KOPT-K1 (cell line): ENCODE measurements around the gene RCC2.

Experiments
- H3K27ac ChIP-seq: fragments of 200-600 bp; sonication (generic); 2 replicates; pipeline ENCODE4 v1.5.1; 2016; ENCODE audit warnings: antibody characterized with exemption, mild to moderate bottlenecking, low read depth, low read length; ENCODE audit not compliant: poor library complexity, severe bottlenecking
- H3K36me3 ChIP-seq: fragments of 200-600 bp; sonication (generic); 2 replicates; pipeline ENCODE4 v1.5.1; 2017; ENCODE audit warnings: antibody characterized with exemption, mild to moderate bottlenecking, low read length, moderate library complexity; ENCODE audit not compliant: insufficient read depth
- H3K9me3 ChIP-seq: fragments of 200-600 bp; sonication (generic); 2 replicates; pipeline ENCODE4 v1.5.1; 2017; ENCODE audit warnings: antibody characterized with exemption, low read length, mild to moderate bottlenecking; ENCODE audit not compliant: insufficient read depth, poor library complexity, severe bottlenecking

Gene RCC2

DNA sequence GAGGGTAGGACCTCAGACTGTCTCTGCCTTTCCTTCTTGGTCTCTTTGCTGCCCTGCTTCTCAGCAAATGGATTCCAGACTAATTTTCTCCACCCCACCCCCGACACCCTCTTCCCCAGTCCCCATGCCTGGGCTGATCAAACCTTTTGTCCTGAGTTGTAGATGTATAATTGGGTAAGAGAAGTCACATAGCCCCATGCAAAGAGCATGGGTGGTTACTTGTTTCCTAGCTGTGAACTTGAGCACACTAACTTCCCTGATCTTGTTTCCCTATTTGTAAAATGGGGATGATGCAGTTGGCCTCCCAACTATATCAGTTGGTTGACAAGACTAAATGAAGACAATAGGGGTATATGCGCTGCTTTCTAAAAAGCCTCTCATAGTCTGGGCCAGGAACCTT, 58.3 kb downstream of the RCC2 start:
- Histone ChIP-seq H3K9me3 (no peaks in the 10 kb centered on the region), H3K36me3 (no peaks in the 10 kb centered on the region), H3K27ac (no peak overlapping the region)

- H3K9me3 ChIP-seq = no peaks in the 10 kb centered on the region
- no peaks in the 10 kb centered on the region for H3K36me3 ChIP-seq
- H3K27ac ChIP-seq = no peak overlapping the region
Observed at GRCh38 chr1:17377325-17377953, 62.0 kb downstream of the RCC2 start.

- Histone ChIP-seq H3K36me3 (no peaks in the 10 kb centered on the region), H3K27ac (no peak overlapping the region), H3K9me3 (no peaks in the 10 kb centered on the region)
Observed at GRCh38 chr1:17375651-17376050, 63.8 kb downstream of the RCC2 start.

DNA sequence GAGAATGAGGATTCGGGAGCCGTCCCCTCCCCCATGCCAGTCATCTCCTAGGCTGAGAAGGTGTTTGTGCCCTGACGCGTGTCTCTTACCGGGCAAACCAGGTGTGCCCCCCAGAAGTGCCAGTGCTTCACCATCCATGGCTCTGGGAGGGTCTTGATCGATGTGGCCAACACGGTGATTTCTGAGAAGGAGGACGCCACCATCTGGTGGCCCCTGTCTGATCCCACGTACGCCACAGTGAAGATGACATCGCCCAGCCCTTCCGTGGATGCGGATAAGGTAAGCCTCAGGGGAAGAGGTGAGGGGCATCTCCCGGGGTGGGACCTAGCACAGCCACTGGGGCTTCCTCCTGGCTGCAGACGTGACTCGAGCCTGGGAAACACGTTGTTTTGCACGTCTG, 66.5 kb downstream of the RCC2 start:
- Histone ChIP-seq H3K9me3 (no peaks in the 10 kb centered on the region), H3K27ac (no peak overlapping the region), H3K36me3 (no peaks in the 10 kb centered on the region)

GRCh38 chr1:17371896-17372295, 67.6 kb downstream of the RCC2 start, which contains the start of gene PADI6:
Gene PADI6 (plus strand): TSS chr1:17372196. CDS start chr1:17372246, 50 bp downstream.
- no peaks in the 10 kb centered on the region for H3K36me3 ChIP-seq
- no peak within 1 kb of the TSS for H3K27ac ChIP-seq
- H3K9me3 ChIP-seq = no peaks in the 10 kb centered on the region

- no peak overlapping the region for H3K27ac ChIP-seq
- no peaks in the 10 kb centered on the region for H3K36me3 ChIP-seq
Observed at GRCh38 chr1:17370618-17371017, 68.9 kb downstream of the RCC2 start.

DNA sequence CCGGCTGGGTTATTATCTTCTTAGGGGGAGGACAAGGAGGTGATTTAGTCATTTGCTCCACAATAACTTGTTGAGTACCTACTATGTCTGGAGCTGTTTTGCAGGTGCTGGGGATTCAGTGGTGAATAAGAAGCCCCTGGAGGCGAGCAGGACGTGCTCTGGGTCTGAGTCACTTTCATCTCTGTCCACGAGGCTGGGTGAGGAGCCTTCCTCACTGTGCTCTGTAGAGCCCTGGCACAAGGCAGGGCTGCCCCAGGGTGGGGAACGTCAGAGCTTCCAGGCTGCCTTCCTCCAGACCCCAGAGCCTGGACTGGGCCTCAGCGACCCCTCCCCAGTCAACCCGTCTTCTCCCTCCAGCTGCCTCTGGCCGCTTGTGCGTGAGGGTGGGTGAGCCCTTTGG, 70.0 kb downstream of the RCC2 start:
- H3K36me3 ChIP-seq = no peaks in the 10 kb centered on the region
- no peak overlapping the region for H3K27ac ChIP-seq
- H3K9me3 ChIP-seq = peaks cover 3% of the 10 kb centered on the region

More at GRCh38 chr1:17370618-17371017, 68.9 kb downstream of the RCC2 start:
- no peaks in the 10 kb centered on the region for H3K9me3 ChIP-seq

- Histone ChIP-seq H3K9me3 (peaks cover 4% of the 10 kb centered on the region), H3K27ac (no peak overlapping the region), H3K36me3 (no peaks in the 10 kb centered on the region)
Observed at GRCh38 chr1:17365293-17365692, 74.2 kb downstream of the RCC2 start.

DNA sequence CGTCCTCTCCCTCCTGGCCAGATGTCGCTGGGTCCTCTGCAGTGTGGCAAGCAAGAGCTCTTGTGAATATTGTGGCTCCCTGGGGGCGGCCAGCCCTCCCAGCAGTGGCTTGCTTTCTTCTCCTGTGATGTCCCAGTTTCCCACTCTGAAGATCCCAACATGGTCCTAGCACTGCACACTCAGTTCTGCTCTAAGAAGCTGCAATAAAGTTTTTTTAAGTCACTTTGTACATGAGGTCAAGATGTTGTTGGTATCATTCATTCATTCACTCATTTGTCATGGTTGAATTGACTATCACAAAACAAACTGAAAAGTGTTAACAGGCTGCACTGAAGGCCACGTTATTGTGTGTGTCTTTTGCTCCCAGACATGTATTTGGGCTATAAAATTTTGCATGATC, 75.7 kb downstream of the RCC2 start:
- H3K27ac ChIP-seq = no peak overlapping the region

GRCh38 chr1:17363351-17363750, 76.1 kb downstream of the RCC2 start:
- peaks cover 4% of the 10 kb centered on the region for H3K9me3 ChIP-seq
- H3K27ac ChIP-seq = no peak overlapping the region

More for the DNA sequence above, 75.7 kb downstream of the RCC2 start:
- Histone ChIP-seq H3K9me3 (peaks cover 4% of the 10 kb centered on the region), H3K36me3 (no peaks in the 10 kb centered on the region)

GRCh38 chr1:17361687-17362086, 77.8 kb downstream of the RCC2 start:
- Histone ChIP-seq H3K27ac (no peak overlapping the region), H3K9me3 (peaks cover 4% of the 10 kb centered on the region), H3K36me3 (no peaks in the 10 kb centered on the region)

More at GRCh38 chr1:17363351-17363750, 76.1 kb downstream of the RCC2 start:
- H3K36me3 ChIP-seq = no peaks in the 10 kb centered on the region

DNA sequence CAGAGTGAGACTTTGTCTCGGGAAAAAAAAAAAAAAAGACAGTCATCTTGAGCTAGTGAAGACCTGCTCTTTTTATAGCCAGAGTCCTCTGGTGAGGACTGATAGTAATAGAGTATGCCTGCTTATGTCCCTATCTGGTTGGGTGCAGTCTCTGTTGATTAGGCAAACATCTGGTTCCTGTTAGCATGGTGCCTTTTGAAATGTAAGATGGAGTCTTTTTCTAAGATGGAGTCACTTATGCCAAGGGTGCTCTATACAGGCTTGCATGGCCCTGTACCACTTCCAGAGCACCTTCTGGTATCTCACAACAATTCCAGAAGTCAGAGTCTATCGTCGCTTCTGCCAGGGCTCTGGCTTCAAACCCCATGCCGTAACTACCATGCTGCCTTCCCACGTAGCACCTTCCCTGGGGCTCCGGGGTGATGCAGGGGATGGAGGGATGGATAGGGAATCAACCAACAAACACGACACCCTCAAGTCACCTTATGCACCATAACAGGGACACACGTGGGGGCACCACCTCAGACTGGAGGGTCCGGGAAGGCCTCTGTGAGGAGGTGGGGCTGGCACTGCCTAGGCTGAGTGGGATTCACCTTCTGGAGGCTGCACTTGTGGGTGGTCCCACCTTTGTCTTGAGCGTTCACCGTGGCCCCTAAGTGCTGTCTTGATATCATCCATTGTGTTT, 79.1 kb downstream of the RCC2 start:
- H3K9me3 ChIP-seq = peaks cover 4% of the 10 kb centered on the region

DNA sequence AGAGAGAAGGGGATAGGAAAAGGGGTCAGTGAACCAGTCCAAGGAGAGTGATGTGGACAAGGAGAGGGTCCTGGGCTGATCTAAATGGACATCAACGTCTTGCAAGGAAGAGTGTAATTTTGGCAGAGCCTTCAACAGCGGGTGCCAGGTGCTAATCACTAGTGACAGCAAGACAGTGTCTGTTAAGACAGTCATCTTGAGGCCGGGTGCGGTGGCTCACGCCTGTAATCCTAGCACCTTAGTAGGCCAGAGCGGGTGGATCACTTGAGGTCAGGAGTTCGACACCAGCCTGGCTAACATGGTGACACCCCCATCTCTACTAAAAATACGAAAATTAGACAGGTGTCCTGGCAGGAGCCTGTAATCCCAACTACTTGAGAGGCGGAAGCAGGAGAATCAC, 79.7 kb downstream of the RCC2 start:
- Histone ChIP-seq H3K36me3 (no peaks in the 10 kb centered on the region), H3K27ac (no peak overlapping the region), H3K9me3 (peaks cover 4% of the 10 kb centered on the region)

More for the DNA sequence above, 79.1 kb downstream of the RCC2 start:
- no peaks in the 10 kb centered on the region for H3K36me3 ChIP-seq
- H3K27ac ChIP-seq = no peak overlapping the region

GRCh38 chr1:17359031-17359430, 80.4 kb downstream of the RCC2 start:
- Histone ChIP-seq H3K36me3 (no peaks in the 10 kb centered on the region), H3K27ac (no peak overlapping the region), H3K9me3 (no peaks in the 10 kb centered on the region)

DNA sequence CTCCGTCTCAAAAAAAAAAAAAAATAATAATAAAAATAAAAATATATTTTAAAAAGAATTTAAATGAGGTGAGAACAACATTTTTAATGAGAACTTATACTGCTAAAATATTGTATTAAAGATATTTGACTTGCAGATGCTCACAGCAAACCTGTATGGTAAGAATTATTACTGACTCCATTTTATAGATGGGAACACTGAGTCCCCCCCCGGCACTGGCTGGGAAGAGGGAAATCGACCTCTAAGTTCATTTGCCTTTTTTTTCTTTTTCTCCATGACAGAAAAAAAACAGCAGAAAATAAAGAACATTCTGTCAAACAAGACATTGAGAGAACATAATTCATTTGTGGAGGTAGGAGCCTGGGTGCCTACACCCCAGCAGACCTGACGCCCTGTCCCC, 80.9 kb downstream of the RCC2 start:
- no peak overlapping the region for H3K27ac ChIP-seq
- H3K36me3 ChIP-seq = no peaks in the 10 kb centered on the region
- no peaks in the 10 kb centered on the region for H3K9me3 ChIP-seq
